Neural progenitor cell (in vitro differentiated cells): ENCODE data around the gene CCDC171. TPM values are rescaled to one million over a fixed set of nuclear protein-coding genes. Genes with fewer than 3 reads are reported as not detected.

Experiments
- DNase-seq: peaks from one replicate; pipeline ENCODE4 v3.0.0-alpha.2; 2016; ENCODE audit warnings: low spot score
- H2AFZ ChIP-seq: fragments of 200-600 bp; sonication (generic); replicated peaks from 2 replicates; pipeline ENCODE4 v1.6.1; 2016; ENCODE audit warnings: antibody characterized with exemption
- H3F3A ChIP-seq: fragments of 200-600 bp; sonication (generic); 2 replicates; pipeline ENCODE4 v1.6.1; 2016; ENCODE audit warnings: antibody characterized with exemption, low read depth
- H3K27ac ChIP-seq: fragments of 200-600 bp; sonication (generic); 2 replicates; pipeline ENCODE4 v1.5.1; 2016; ENCODE audit warnings: mild to moderate bottlenecking
- H3K27me3 ChIP-seq: fragments of 200-600 bp; sonication (generic); 2 replicates; pipeline ENCODE4 v1.6.1; 2016; ENCODE audit warnings: mild to moderate bottlenecking, moderate library complexity
- H3K36me3 ChIP-seq: fragments of 200-600 bp; sonication (generic); 2 replicates; pipeline ENCODE4 v1.5.1; 2016
- H3K4me1 ChIP-seq: fragments of 200-600 bp; sonication (generic); 2 replicates; pipeline ENCODE4 v1.6.1; 2016; ENCODE audit warnings: mixed run types
- H3K4me2 ChIP-seq: fragments of 200-600 bp; sonication (generic); 2 replicates; pipeline ENCODE4 v1.6.1; 2016
- H3K4me3 ChIP-seq: fragments of 200-600 bp; sonication (generic); 2 replicates; pipeline ENCODE4 v1.5.1; 2016
- H3K79me2 ChIP-seq: fragments of 200-600 bp; sonication (generic); 2 replicates; pipeline ENCODE4 v1.6.1; 2016; ENCODE audit warnings: low read depth
- H3K9ac ChIP-seq: fragments of 200-600 bp; sonication (generic); 2 replicates; pipeline ENCODE4 v1.6.1; 2016
- H3K9me3 ChIP-seq: fragments of 200-600 bp; sonication (generic); 2 replicates; pipeline ENCODE4 v1.5.1; 2016; ENCODE audit warnings: low read depth
- H4K20me1 ChIP-seq: fragments of 200-600 bp; sonication (generic); 2 replicates; pipeline ENCODE4 v1.6.1; 2016; ENCODE audit warnings: low read depth
- H3K27ac Mint-ChIP-seq: 3 replicates; pipeline ENCODE4 v1.8.0; 2021; ENCODE audit warnings: mixed read lengths
- H3K27me3 Mint-ChIP-seq: 2 replicates; pipeline ENCODE4 v1.8.0; 2022; ENCODE audit warnings: low read depth, mild to moderate bottlenecking, inconsistent platforms, moderate library complexity, mixed read lengths; ENCODE audit not compliant: insufficient read depth
- H3K36me3 Mint-ChIP-seq: 3 replicates; pipeline ENCODE4 v1.8.0; 2021; ENCODE audit warnings: mixed read lengths
- H3K4me1 Mint-ChIP-seq: 3 replicates; pipeline ENCODE4 v1.8.0; 2021; ENCODE audit warnings: mixed read lengths
- H3K4me3 Mint-ChIP-seq: 3 replicates; pipeline ENCODE4 v1.8.0; 2021; ENCODE audit warnings: mild to moderate bottlenecking, moderate library complexity, mixed read lengths
- H3K9me3 Mint-ChIP-seq: 3 replicates; pipeline ENCODE4 v1.8.0; 2020; ENCODE audit warnings: mixed read lengths
- EZH2 ChIP-seq: fragments of 200-600 bp; sonication (generic); IDR thresholded peaks from 2 replicates; pipeline ENCODE4 v1.6.1; 2017; ENCODE audit warnings: antibody characterized with exemption, mild to moderate bottlenecking, moderate library complexity
- EZH2phosphoT487 ChIP-seq: fragments of 200-600 bp; sonication (generic); IDR thresholded peaks from 2 replicates; pipeline ENCODE4 v1.6.1; 2017; ENCODE audit warnings: antibody characterized with exemption
- total RNA-seq: library from RNA; depleted of rRNA; stranded (reverse); fragments of >200 nt; gene quantifications from 2 replicates; pipeline ENCODE4 v1.2.3, GENCODE V29; 2015; ENCODE audit warnings: low replicate concordance
- TF ChIP-seq, protein P1 (sequence below): fragments of 200-600 bp; sonication (generic); IDR thresholded peaks from 2 replicates; pipeline ENCODE4 v1.5.1; 2017; ENCODE audit warnings: antibody characterized with exemption, mild to moderate bottlenecking

CCDC171 gene
- total RNA-seq, 1 donor from 2014 or later, result 9.3 TPM

DNA sequence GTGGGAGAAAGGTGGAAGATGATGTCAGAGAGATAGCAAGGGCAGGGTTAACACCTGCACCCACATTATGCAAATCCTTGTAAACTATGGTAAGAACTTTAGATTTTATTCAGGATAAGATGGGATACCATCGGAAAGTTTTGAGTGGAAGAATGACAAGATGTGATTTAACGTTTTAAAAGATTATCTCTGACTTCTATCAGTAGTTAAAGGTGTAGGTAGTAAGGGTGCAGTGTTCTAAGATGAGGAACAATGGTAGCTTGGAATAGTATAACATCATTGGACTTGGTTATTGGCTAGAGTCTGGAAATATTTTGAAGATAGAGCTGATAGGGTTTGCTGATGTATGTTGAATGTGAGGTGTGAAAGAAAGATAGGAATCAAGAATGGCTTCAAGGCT lies 211.3 kb downstream of the CCDC171 start:
- no peaks in the 10 kb centered on the region for H3K27me3 Mint-ChIP-seq
- no peak overlapping the region for H3K4me3 Mint-ChIP-seq
- H3K27ac Mint-ChIP-seq, result no peak overlapping the region
- no peaks in the 10 kb centered on the region for H3K4me1 ChIP-seq
- no peaks in the 10 kb centered on the region for H3K4me1 Mint-ChIP-seq
- no peaks in the 10 kb centered on the region for H3K9me3 Mint-ChIP-seq
- H3K36me3 Mint-ChIP-seq, result no peaks in the 10 kb centered on the region
- no peak overlapping the region for H3K4me3 ChIP-seq
- no peak overlapping the region for H3K27ac ChIP-seq
- no peaks in the 10 kb centered on the region for H3K36me3 ChIP-seq
- H3K79me2 ChIP-seq, result no peaks in the 10 kb centered on the region
- TF ChIP-seq, protein P1, sequence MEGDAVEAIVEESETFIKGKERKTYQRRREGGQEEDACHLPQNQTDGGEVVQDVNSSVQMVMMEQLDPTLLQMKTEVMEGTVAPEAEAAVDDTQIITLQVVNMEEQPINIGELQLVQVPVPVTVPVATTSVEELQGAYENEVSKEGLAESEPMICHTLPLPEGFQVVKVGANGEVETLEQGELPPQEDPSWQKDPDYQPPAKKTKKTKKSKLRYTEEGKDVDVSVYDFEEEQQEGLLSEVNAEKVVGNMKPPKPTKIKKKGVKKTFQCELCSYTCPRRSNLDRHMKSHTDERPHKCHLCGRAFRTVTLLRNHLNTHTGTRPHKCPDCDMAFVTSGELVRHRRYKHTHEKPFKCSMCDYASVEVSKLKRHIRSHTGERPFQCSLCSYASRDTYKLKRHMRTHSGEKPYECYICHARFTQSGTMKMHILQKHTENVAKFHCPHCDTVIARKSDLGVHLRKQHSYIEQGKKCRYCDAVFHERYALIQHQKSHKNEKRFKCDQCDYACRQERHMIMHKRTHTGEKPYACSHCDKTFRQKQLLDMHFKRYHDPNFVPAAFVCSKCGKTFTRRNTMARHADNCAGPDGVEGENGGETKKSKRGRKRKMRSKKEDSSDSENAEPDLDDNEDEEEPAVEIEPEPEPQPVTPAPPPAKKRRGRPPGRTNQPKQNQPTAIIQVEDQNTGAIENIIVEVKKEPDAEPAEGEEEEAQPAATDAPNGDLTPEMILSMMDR, result no peak
- no peak for TF ChIP-seq EZH2phosphoT487
- TF ChIP-seq EZH2, result no peak
- no peaks in the 10 kb centered on the region for H3K9me3 ChIP-seq
- H3K4me2 ChIP-seq, result no peak overlapping the region
- H3F3A ChIP-seq, result no peaks in the 10 kb centered on the region
- H3K27me3 ChIP-seq, result no peaks in the 10 kb centered on the region
- no peak overlapping the region for H3K9ac ChIP-seq
- H2AFZ ChIP-seq, result no peak overlapping the region
- no peaks in the 10 kb centered on the region for H4K20me1 ChIP-seq
- no peak for DNase-seq

DNA sequence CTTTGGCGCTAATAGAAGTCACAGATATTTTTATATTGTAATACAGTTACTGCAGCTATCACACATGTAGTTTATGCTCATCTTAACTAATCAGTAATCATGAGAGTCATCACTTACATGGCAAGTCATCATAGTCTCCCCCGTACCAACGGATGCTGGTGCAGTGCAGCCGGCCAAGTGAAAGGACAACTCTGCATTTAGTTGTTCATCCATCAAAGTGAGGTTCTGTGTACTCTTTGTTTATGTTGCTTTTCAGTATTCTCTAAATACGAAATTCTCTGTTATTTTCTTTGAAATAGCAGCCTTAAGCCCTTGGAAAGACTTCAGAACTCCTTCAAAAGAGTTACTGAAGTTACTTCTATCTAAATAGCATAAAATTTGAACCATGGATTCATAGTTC lies 216.7 kb downstream of the CCDC171 start:
- no peaks in the 10 kb centered on the region for H3K27me3 ChIP-seq
- H3K4me1 Mint-ChIP-seq, result no peaks in the 10 kb centered on the region

DNA sequence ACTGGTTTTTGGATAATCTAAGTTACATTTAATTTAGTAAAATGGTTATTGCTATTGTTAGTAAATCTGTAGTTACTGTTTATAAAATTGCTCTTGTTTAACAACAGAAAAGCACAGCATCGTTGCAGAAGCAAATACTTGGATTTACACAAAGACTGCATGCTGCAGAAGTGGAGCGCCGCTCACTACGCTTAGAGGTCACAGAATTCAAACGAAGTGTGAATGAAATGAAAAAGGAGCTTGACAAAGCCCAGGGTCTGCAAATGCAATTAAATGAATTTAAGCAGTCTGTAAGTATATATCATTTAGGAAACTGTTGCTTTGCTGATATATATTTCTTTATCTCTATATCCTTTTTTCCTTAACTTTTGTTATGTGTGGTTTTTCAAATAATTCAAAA lies 226.0 kb downstream of the CCDC171 start:
- Mint-ChIP-seq H3K36me3 (no peaks in the 10 kb centered on the region), H3K4me1 (no peaks in the 10 kb centered on the region), H3K27ac (no peak overlapping the region), H3K4me3 (no peak overlapping the region), H3K9me3 (no peaks in the 10 kb centered on the region), H3K27me3 (no peaks in the 10 kb centered on the region)
- Histone ChIP-seq H3K27me3 (no peaks in the 10 kb centered on the region), H4K20me1 (no peaks in the 10 kb centered on the region), H3K4me2 (no peak overlapping the region), H3K4me1 (no peaks in the 10 kb centered on the region), H3F3A (no peaks in the 10 kb centered on the region), H3K36me3 (no peaks in the 10 kb centered on the region), H3K9ac (no peak overlapping the region), H3K9me3 (no peaks in the 10 kb centered on the region), H3K79me2 (no peaks in the 10 kb centered on the region), H3K27ac (no peak overlapping the region), H3K4me3 (no peak overlapping the region), H2AFZ (no peak overlapping the region)
- DNase-seq, result no peak
- TF ChIP-seq EZH2, result no peak
- TF ChIP-seq, protein P1, result no peak
- no peak for TF ChIP-seq EZH2phosphoT487

More for the DNA sequence above, 216.7 kb downstream of the CCDC171 start:
- TF ChIP-seq EZH2 (no peak), EZH2phosphoT487 (no peak)
- TF ChIP-seq, protein P1, result no peak
- no peaks in the 10 kb centered on the region for H3K36me3 ChIP-seq
- H3K79me2 ChIP-seq, result no peaks in the 10 kb centered on the region
- no peaks in the 10 kb centered on the region for H3F3A ChIP-seq
- Mint-ChIP-seq H3K36me3 (no peaks in the 10 kb centered on the region), H3K9me3 (no peaks in the 10 kb centered on the region), H3K27ac (no peak overlapping the region), H3K4me3 (no peak overlapping the region), H3K27me3 (no peaks in the 10 kb centered on the region)
- no peaks in the 10 kb centered on the region for H4K20me1 ChIP-seq
- no peak for DNase-seq
- H3K27ac ChIP-seq, result no peak overlapping the region
- no peak overlapping the region for H3K9ac ChIP-seq
- H3K4me2 ChIP-seq, result no peak overlapping the region
- no peak overlapping the region for H2AFZ ChIP-seq
- H3K4me3 ChIP-seq, result no peak overlapping the region
- no peaks in the 10 kb centered on the region for H3K4me1 ChIP-seq
- H3K9me3 ChIP-seq, result no peaks in the 10 kb centered on the region

DNA sequence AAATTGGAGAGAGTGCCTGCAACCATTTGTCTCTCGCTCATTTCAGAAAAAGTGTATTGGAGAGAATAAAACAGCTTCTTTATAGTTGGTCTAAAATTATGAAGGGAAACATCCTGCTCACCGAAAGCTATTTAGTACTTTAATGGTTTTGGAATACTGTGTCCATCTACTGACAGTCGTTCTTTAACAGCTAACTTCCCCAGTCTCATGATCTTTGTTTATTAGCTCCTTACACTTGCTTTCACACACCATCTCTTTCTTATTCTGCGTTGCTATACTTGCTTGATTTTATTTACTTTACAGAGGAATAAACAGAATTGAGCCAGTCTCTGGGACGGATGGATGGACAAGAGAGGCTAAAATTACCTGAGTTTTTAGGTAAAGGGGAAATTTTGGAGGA lies 229.3 kb downstream of the CCDC171 start:
- Histone ChIP-seq H3K4me3 (no peak overlapping the region), H3K79me2 (no peaks in the 10 kb centered on the region), H3K27ac (no peak overlapping the region), H3K9me3 (no peaks in the 10 kb centered on the region), H3K36me3 (no peaks in the 10 kb centered on the region), H2AFZ (no peak overlapping the region), H3K4me2 (no peak overlapping the region), H3K4me1 (no peaks in the 10 kb centered on the region), H3K27me3 (no peaks in the 10 kb centered on the region), H4K20me1 (no peaks in the 10 kb centered on the region), H3F3A (no peaks in the 10 kb centered on the region), H3K9ac (no peak overlapping the region)
- Mint-ChIP-seq H3K36me3 (peaks cover 3% of the 10 kb centered on the region), H3K9me3 (no peaks in the 10 kb centered on the region), H3K27me3 (no peaks in the 10 kb centered on the region), H3K27ac (no peak overlapping the region), H3K4me1 (no peaks in the 10 kb centered on the region), H3K4me3 (no peak overlapping the region)
- no peak for DNase-seq
- TF ChIP-seq, protein P1, result no peak
- TF ChIP-seq EZH2phosphoT487 (no peak), EZH2 (no peak)
